Skeletal muscle satellite cell (primary cell): ENCODE results near the gene NECAP2.
"Not testable (repeated sequence)": the region's sequence is repeated elsewhere in the genome, so short reads cannot be mapped to it uniquely, and the experiment has no call there.

Source experiments
- H3K27me3 ChIP-seq: 2 replicates; pipeline ENCODE4 v1.7.0; 2013; ENCODE audit warnings: low read length; ENCODE audit not compliant: control insufficient read depth, insufficient read depth
- H3K36me3 ChIP-seq: 2 replicates; pipeline ENCODE4 v1.7.0; 2013; ENCODE audit warnings: mild to moderate bottlenecking, control low read depth, low read length; ENCODE audit not compliant: insufficient read depth
- H3K4me1 ChIP-seq: 2 replicates; pipeline ENCODE4 v1.7.0; 2013; ENCODE audit warnings: low read length; ENCODE audit not compliant: control insufficient read depth, insufficient read depth
- H3K4me2 ChIP-seq: 2 replicates; pipeline ENCODE4 v1.7.0; 2013; ENCODE audit warnings: mild to moderate bottlenecking, low read length
- H3K4me3 ChIP-seq: 2 replicates; pipeline ENCODE4 v1.7.0; 2013; ENCODE audit warnings: low read length
- H3K9ac ChIP-seq: 2 replicates; pipeline ENCODE4 v1.7.0; 2013; ENCODE audit warnings: mild to moderate bottlenecking, low read depth, low read length, moderate library complexity
- H3K9me3 ChIP-seq: replicated peaks from 2 replicates; pipeline ENCODE4 v1.7.0; 2013; ENCODE audit warnings: mild to moderate bottlenecking, control low read depth, low read length

NECAP2 gene

DNA sequence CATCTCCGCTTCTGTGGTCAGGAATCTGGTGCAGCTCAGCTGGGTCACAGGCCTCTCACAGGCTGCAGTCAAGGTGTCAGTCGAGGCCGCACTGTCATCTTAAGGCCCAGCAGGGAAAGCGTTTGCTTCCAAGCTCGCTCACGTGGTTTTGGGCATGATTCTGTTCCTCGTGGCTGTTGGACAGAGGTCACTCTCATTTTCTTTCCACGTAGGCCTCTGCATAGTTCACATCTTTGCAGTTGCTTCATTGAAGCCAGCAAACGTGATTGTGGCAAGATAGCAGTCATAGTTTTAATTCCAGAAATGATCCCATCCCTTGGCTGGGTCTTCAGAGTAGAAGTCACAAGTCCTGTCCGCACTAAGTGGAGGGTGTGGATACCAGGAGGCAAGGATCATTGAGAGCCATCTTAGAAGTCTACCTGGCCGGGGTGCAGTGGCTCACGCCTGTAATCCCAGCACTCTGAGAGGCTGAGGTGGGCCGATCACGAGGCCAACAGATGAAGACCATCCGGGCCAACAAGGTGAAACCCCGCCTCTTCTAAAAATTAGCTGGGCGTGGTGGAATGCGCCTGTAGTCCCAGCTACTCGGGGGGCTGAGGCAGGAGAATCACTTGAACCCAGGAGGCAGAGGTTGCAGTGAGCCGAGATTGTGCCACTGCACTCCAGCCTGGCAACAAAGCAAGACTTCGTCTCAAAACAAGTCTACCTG lies 24.5 kb downstream of the NECAP2 start:
- Histone ChIP-seq H3K4me1 (no peaks in the 10 kb centered on the region), H3K9me3 (no peaks in the 10 kb centered on the region), H3K27me3 (no peaks in the 10 kb centered on the region), H3K36me3 (peaks cover 32% of the 10 kb centered on the region), H3K9ac (no peak overlapping the region), H3K4me3 (no peak overlapping the region), H3K4me2 (no peak overlapping the region)

DNA sequence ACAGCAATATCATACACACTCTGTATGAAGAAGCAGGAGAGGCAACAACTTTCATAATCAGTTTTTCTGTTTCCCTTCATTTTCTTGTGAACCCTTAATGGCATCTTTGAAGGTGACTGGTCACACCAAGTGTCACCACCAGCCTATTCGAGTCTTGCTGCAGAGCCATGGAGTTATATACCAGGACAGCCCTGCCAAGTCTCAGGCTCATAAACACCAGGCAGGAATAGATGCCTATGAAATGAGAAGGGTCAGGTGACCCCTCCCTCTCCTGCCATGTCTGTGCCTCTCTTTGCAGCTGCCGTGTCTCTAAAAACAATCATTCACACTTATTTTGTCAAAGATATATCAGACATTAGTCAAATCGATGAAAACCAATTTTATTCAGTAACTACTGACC lies 28.0 kb downstream of the NECAP2 start:
- Histone ChIP-seq H3K27me3 (no peaks in the 10 kb centered on the region), H3K36me3 (peaks cover 22% of the 10 kb centered on the region), H3K9ac (no peak overlapping the region), H3K4me2 (no peak overlapping the region), H3K9me3 (no peaks in the 10 kb centered on the region), H3K4me3 (no peak overlapping the region), H3K4me1 (no peaks in the 10 kb centered on the region)

DNA sequence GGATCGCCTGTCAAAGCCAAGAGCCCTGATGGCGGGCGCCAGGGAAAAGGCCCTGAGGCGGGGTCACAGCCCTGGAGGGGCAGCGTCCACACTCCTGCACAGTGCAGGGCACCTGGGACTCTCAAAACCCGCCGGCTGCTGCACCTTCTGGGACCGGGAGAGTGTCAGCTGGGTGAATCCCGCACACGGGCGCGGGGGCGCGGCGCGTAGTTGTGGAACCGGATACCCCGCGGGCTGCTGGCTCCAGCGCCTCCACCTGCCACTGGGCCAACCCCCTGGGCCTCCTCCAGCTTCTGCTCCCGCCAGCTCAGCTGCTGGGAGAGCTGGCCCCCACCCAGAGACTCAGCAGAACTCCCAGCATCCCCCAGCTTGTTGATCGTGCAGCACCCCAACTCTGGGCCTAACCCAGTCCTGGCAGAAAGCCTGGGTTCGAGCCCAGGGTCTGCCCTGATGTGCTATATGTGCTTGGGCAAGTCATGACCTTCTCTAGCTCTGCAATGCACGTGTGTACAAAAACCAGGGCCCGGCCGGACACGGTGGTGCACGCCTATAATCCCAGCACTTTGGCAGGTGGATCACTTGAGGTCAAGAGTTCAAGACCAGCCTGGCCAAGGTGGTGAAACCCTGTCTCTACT lies 33.8 kb downstream of the NECAP2 start:
- Histone ChIP-seq H3K27me3 (no peaks in the 10 kb centered on the region), H3K4me2 (no peak overlapping the region)

DNA sequence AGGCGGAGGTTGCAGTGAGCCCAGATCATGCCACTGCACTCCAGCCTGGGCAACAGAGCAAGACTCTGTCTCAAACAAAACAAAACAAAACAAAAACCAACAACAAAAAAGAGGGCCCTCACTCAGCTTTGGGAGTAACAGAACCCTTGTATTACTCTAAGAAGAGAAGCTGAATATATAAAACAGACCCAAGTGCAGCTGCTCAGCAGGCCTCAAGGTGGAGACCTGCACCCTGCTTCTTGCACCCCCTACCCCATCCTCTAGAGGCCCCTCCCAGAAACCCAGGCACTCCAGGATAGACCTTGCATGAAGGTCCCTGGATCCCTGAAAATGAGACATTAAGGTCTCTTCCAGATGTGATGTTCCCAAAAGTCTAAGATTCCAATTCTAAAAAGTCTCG lies 34.4 kb downstream of the NECAP2 start:
- H3K27me3 ChIP-seq, H3K4me3 ChIP-seq, H3K4me2 ChIP-seq, H3K9me3 ChIP-seq, H3K4me1 ChIP-seq, H3K9ac ChIP-seq: not testable (repeated sequence)
- H3K36me3 ChIP-seq, result peaks cover 37% of the 10 kb centered on the region

More for the DNA sequence above, 33.8 kb downstream of the NECAP2 start:
- no peak overlapping the region for H3K9ac ChIP-seq
- no peaks in the 10 kb centered on the region for H3K4me1 ChIP-seq
- H3K4me3 ChIP-seq, result no peak overlapping the region
- H3K36me3 ChIP-seq, result peaks cover 37% of the 10 kb centered on the region
- no peaks in the 10 kb centered on the region for H3K9me3 ChIP-seq

DNA sequence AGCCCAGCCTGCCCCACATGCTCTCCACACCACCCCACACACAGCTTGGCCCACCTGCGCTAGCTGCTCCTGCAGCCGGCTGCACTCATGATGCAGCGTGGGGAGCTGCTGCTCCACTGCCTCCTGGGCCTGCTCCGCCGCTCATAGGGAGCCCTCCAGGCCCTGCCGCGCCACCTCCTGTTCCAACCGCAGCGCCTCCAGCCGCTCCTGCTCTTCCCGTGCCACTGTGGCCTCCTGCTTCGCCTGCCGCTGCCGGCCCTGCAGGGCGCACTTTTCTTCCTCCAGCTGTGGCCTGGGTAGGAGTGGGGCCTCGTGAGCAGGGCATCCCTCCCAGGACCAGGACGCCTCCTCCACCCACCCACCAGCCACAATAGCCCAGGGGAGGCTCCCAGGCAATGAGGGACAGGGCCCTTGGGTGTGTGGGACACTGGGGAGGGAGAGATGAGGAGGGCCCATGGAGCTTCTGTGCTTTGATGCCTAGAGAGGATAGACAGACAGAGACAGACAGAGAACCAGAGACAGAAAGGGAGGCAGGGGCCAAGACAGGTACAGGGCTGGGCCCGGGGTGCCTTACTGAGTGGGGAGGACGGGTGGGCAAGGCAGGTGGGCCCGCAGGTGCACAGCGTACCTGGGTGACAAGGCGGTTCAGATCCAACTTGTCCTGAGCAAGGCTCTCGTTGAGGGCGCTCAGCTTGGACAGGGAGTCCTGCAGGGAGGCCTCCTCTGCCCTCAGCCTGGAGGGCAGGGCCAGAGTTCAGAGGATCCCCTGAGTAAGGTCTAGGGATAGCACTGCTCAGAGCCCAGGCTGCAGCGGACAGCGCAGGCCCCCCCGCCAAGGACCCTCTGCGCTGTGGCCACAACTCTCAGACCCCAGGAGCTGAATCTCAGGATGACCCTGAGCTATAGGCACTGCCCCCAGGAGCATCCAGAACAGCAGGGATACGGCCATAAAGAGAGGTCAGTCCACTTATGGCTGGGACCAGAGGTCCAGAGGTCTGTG lies 35.5 kb downstream of the NECAP2 start:
- not testable (repeated sequence) for H3K4me1 ChIP-seq, H3K4me3 ChIP-seq, H3K4me2 ChIP-seq, H3K9ac ChIP-seq, H3K27me3 ChIP-seq, H3K9me3 ChIP-seq
- H3K36me3 ChIP-seq, result peaks cover 40% of the 10 kb centered on the region

DNA sequence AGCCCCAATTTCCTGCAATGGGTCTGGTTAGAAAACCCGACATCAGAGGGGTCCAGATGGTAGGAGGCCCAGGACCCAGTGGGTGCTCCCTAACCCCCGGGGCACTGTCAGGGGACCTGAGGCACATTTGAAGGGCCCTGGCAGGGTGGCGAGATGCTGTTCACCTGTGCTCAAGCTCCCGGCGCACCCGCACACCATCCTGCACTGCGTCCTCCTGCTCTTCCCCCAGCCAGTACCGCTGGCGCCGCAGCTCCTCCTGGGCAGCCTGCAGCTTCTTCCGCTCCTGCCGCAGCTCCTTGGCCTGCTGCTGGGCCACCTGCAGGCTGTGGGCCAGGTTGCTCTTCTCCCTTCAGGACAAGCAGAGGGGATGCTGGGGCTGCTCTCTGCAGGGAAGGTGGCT lies 37.6 kb downstream of the NECAP2 start:
- peaks cover 33% of the 10 kb centered on the region for H3K36me3 ChIP-seq
- H3K4me3 ChIP-seq, result no peak overlapping the region
- H3K9me3 ChIP-seq, result no peaks in the 10 kb centered on the region
- no peak overlapping the region for H3K4me2 ChIP-seq
- H3K4me1 ChIP-seq, result no peaks in the 10 kb centered on the region
- no peak overlapping the region for H3K9ac ChIP-seq
- no peaks in the 10 kb centered on the region for H3K27me3 ChIP-seq

DNA sequence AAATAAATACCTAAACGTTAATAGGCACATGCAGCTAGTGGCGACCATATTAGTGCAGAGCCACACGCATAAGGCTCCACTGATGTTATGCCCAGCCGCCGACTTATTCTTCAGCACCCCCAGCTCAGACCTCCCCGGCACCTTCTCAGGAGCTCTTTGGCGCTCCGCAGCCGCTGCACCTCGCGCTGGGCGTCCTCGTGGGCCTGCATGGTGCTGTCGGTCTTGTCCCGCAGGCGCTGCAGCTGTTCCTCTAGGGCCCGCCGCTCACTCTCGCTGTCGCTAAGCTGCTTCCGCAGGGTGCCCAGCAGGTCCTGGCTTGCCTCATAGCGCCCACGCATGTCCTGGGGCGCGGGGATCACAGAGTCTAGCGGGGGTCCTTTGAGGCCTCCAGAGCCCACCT lies 42.6 kb downstream of the NECAP2 start:
- H3K9ac ChIP-seq, H3K27me3 ChIP-seq, H3K4me3 ChIP-seq, H3K4me1 ChIP-seq, H3K36me3 ChIP-seq, H3K9me3 ChIP-seq, H3K4me2 ChIP-seq: not testable (repeated sequence)

DNA sequence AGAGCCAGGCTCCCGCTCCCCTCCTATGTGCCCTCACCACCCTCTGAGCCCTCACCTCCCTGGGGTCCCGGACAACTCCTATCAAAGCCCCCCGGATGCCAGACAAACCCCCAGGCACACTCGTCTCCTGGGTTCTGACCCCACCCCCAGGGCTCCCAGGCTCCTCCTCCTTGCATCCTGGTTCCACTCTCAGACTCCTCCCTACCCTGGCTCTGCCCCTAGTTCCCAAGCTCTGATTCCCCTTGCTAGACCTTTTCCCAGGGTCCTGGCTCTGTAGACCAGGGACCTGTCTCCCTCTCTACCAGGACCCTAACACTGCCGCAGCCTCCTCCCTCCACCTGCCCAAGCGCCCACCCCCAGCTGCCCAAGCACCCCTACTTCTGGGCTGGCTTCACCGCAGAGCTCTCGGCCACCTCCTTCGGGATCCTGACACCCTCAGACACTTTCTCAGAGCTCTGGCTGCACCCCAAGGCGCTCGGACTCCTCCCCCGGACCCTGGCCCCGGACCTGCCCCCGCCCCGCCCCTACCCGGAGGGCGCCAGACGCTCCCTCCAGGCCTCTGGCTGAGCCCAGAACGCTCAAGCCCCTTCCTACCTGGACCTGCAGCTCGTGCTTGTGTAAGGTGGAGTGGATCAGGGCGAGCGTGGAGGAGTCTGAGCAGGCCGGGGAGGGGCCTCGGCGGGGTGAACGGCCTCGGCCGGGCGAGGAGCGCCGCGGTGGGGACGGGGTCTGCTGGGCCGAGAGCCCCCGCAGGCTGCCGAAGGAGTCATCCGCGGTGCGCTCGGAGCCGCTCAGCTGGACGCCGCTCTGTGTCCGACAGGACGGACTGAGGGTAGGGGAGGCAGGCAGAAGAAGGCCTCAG lies 43.3 kb downstream of the NECAP2 start:
- H3K9ac ChIP-seq, H3K36me3 ChIP-seq, H3K27me3 ChIP-seq, H3K9me3 ChIP-seq, H3K4me2 ChIP-seq, H3K4me1 ChIP-seq, H3K4me3 ChIP-seq: not testable (repeated sequence)

DNA sequence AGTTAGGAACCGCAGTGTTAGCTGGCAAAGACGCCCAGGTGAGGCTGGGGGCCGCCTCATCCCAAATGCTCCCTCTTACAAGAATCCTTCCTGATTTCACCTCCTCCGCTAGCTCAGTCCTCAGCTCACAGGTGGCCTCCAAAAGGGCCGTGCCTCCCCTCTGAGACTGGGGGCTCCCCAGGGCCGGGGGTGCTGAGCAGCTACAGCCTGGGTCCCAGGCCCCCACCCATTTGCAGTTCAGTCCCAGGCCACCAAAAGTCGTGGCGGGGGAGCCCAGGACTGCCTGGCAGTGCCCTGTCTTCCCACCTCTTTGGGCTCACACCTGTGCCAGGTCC lies 43.9 kb downstream of the NECAP2 start:
- Histone ChIP-seq H3K4me2 (no peak overlapping the region), H3K27me3 (no peaks in the 10 kb centered on the region), H3K36me3 (peaks cover 5% of the 10 kb centered on the region), H3K9me3 (no peaks in the 10 kb centered on the region), H3K4me1 (no peaks in the 10 kb centered on the region), H3K9ac (no peak overlapping the region), H3K4me3 (no peak overlapping the region)

DNA sequence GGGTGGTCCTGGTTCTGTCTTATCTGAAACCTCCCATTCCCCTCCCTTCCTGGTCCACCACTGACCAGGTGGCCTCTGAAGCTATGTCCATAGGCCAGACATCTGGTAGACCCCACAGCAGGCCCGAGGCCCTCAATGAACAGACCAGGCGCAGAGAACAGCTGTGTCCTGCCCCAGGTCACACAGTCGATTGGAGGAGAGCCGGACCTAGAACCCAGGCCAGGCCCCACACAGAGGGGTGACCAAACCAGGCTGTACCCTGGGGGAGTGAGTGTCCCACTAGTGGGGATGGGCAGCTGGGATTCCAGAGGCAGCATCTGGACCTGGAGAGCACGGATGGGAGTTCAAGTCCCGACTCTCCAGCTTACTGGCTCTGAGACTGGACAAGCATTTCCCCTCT lies 44.4 kb downstream of the NECAP2 start:
- H3K36me3 ChIP-seq, result peaks cover 7% of the 10 kb centered on the region
- no peak overlapping the region for H3K4me3 ChIP-seq
- no peaks in the 10 kb centered on the region for H3K27me3 ChIP-seq
- H3K9me3 ChIP-seq, result no peaks in the 10 kb centered on the region
- H3K4me1 ChIP-seq, result no peaks in the 10 kb centered on the region
- no peak overlapping the region for H3K9ac ChIP-seq
- H3K4me2 ChIP-seq, result no peak overlapping the region

DNA sequence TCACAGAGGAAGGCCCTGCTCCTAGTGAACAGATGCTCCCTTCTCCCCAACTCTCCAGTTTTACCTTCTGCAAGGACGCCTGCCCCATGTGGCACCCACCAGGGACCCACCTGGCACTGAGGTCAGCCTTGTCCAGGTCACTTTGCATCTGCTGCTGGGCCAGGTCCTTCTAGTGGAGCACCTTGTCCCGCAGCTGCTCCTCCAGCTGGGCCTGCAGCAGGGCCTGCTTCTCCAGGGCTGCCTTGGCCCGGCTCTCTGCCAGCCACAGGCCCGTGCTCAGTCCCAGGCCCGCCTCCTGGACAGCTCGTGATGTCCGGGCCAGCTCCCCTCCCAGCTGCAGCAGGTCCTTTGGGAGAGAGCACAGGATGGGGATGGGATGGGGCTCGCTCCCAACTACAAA lies 45.8 kb downstream of the NECAP2 start:
- not testable (repeated sequence) for H3K9me3 ChIP-seq, H3K4me2 ChIP-seq, H3K9ac ChIP-seq, H3K36me3 ChIP-seq, H3K4me1 ChIP-seq, H3K4me3 ChIP-seq, H3K27me3 ChIP-seq
